ENCODE data around the gene LAMC3. TPM values are rescaled to one million over a fixed set of nuclear protein-coding genes. Genes with fewer than 3 reads are reported as not detected.

LAMC3 gene
- total and polyA plus RNA-seq, 9 of the 15 experiments (the other 6 are each of a cell fraction or from before 2014, with no cell fraction given) = 0.10 TPM; not detected in 8

GRCh38 chr9:130975932-130976841 lies 32.8 kb upstream of the LAMC3 start:
- peaks cover 81 to 97% of the 10 kb centered on the region in 2 experiments for H3K27me3 ChIP-seq (ENCODE audit: control insufficient read depth in 2 of 2, insufficient read depth in 2 of 2, low read length in 2 of 2)
- POLR2A ChIA-PET = interaction anchor here (0.5 to 4.2 kb wide), 11 partner anchors 9 to 220 kb away, joined by 3 to 86 read pairs (median 5); no protein-coding TSS in a partner anchor
- ATAC-seq (peak; percentile 2), FAIRE-seq (no peak), DNase-seq (ENCODE audit: extremely low read depth in 1 of 4, low spot score in 3 of 4) (peak; percentile 33 to 68 (median 64))
- CTCF ChIA-PET (ENCODE audit: low intra/inter-chr PET ratio) = no interaction called here
- H3K4me3 ChIP-seq = no peak overlapping the region
- H3K36me3 ChIP-seq (ENCODE audit: control insufficient read depth, insufficient read depth, low read length) = no peaks in the 10 kb centered on the region
- H3K27ac ChIP-seq (ENCODE audit: extremely low read depth, low read depth, low read length) = no peak overlapping the region
- intact Hi-C loops (cut with micrococcal nuclease) = no loop called here
- H3K4me1 ChIP-seq (replicated peaks in 1 of 2; ENCODE audit: control insufficient read depth in 2 of 2, insufficient read depth in 2 of 2, low read length in 2 of 2) = peaks cover 0 to 17% of the 10 kb centered on the region in 2 experiments; a peak in 1 of 5 replicates
- in situ Hi-C loops (cut with MboI) = loop anchor here (25.0 kb wide), 1 partner anchor 264 kb away; no protein-coding TSS in a partner anchor
- peaks cover 81% of the 10 kb centered on the region for H4K20me1 ChIP-seq (replicated peaks; ENCODE audit: control insufficient read depth, insufficient read depth, low read length)
- H3K4me2 ChIP-seq (ENCODE audit: insufficient read depth, low read length) = no peak overlapping the region
- H3K9ac ChIP-seq (ENCODE audit: insufficient read depth in 1 of 2, low read depth in 2 of 2, low read length in 2 of 2) = no peak overlapping the region
- WGBS (ENCODE audit: insufficient coverage, low coverage, missing lambda C conversion rate) = 2% methylated on average over 13 of the region's 13 CpGs
- peaks cover 4% of the 10 kb centered on the region for H3K9me1 ChIP-seq (ENCODE audit: control insufficient read depth, insufficient read depth, low read length)
- no TSS peak for BruUV-seq (replicated peaks)
- H3K9me3 ChIP-seq (replicated peaks; ENCODE audit: control insufficient read depth, insufficient read depth, low read depth, low read length) = no peaks in the 10 kb centered on the region; the same call in 1 of the 2 replicates
- no peaks in the 10 kb centered on the region for H3K79me2 ChIP-seq (ENCODE audit: control insufficient read depth, insufficient read depth, low read length)
- no peak overlapping the region for H2AFZ ChIP-seq (ENCODE audit: low read depth, low read length)
- TF ChIP-seq HDAC3 (IDR thresholded peaks at IDR 0.05; ENCODE audit: borderline replicate concordance, partially characterized antibody) (no peak), XRCC5 (IDR thresholded peaks at IDR 0.05; ENCODE audit: low read depth, low read length) (no peak), AFF1 (IDR thresholded peaks at IDR 0.05; ENCODE audit: low read depth in 1 of 2, partially characterized antibody in 2 of 2) (no peak), ILF3 (IDR thresholded peaks at IDR 0.05; ENCODE audit: borderline replicate concordance) (no peak), SP2 (IDR thresholded peaks at IDR 0.05; ENCODE audit: extremely low read depth, low read depth, low read length, poor library complexity, severe bottlenecking) (no peak), E2F1 (CRISPR knock-in tag; IDR thresholded peaks at IDR 0.05) (no peak; the same call in 1 of the 2 replicates), HMGXB4 (CRISPR knock-in tag; IDR thresholded peaks at IDR 0.05) (peak; percentile 84; the same call in 1 of the 2 replicates)
- TF ChIP-seq, protein P1, sequence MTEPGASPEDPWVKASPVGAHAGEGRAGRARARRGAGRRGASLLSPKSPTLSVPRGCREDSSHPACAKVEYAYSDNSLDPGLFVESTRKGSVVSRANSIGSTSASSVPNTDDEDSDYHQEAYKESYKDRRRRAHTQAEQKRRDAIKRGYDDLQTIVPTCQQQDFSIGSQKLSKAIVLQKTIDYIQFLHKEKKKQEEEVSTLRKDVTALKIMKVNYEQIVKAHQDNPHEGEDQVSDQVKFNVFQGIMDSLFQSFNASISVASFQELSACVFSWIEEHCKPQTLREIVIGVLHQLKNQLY (CRISPR knock-in tag; conservative IDR thresholded peaks at IDR 0.05) = peak in 1 of 2 experiments; percentile 69; a peak in 1 of 4 replicates
- TF ChIP-seq, protein P2, sequence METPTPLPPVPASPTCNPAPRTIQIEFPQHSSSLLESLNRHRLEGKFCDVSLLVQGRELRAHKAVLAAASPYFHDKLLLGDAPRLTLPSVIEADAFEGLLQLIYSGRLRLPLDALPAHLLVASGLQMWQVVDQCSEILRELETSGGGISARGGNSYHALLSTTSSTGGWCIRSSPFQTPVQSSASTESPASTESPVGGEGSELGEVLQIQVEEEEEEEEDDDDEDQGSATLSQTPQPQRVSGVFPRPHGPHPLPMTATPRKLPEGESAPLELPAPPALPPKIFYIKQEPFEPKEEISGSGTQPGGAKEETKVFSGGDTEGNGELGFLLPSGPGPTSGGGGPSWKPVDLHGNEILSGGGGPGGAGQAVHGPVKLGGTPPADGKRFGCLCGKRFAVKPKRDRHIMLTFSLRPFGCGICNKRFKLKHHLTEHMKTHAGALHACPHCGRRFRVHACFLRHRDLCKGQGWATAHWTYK (CRISPR knock-in tag; IDR thresholded peaks at IDR 0.05) = no peak

All from K562 (cell line).